Measurements from ENCODE around the gene KNG1.
A peak's percentile ranks its signal among the peaks of the same experiment; 100 is the strongest.

Gene KNG1

DNA sequence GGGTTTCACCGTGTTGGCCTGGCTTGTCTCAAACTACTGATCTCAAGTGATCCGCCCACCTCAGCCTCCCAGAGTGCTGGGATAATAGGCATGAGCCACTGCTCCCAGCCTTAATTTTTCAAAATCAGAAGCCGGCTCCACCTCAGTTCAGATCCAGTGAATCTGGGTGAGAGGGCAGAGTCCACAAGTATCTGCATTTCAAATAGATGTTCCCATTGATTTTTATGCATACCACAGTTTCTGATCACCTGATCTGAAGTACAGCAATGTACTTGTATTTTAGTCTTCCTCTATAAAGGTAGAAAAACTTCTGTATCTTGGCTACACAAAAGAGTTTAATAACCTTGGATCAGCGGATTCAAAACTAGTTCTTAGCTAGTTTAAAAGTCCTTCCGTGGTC lies 62.0 kb downstream of the KNG1 start:
- no peak for DNase-seq (ENCODE audit: low spot score)

DNA sequence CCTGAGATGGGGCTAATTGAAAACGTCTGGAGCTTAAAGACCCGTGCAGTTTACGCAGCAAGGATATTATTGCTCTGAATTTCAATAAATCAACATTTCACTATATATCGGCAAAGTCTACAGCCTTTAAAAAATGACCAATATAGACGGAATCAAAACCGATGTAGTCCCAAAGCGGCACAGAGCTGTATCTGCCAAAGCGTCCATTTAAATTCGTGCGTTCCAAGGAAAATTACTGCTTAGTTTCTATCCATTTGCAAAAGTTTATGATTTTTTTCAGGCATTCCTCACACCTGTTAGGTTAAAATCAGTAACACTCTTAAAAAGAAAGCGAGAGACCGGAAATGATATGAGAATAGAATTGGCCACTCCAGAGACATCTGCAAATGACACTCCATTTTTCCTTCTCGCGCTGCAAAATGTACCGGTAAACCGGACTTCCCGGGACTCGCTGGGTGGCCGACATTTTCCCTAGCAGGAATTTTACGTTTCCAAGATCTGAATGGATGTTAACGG lies 65.4 kb downstream of the KNG1 start:
- no peak for DNase-seq (ENCODE audit: low spot score)

DNA sequence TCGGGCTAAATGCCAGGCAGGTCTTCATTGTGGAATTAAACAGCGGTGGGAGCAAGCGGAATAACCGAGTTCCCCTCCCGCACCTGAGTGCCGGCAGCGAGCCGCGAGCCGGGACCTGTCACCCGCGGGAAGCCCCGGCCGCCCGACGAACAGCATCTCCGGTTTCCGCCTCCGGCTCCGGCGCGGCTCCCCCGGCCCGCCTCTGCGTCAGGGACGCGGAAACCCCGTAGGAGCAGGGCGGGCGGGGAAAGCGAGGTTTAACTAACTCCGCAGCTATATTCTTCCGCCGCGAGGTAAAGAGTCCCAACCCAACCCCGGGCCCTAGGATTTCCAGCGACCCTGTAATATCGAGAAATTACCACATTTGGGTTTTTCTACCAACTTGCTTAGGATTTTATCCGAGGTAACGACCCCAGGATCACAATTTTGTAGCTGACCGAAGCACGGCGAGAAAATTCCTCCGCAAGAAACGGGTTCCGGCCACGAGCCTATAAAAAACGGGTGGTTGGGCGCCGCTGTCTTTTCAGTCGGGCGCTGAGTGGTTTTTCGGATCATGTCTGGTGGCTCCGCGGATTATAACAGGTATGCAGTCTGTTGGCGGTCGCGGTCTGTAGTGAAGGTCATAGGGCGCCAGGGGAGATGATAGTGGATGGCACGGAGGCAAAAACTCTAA lies 66.0 kb downstream of the KNG1 start, which contains the start of gene EIF4A2:
TSS of gene EIF4A2 (plus strand) at position 520 of the 673 bp plus-strand sequence. CDS start at position 554, 34 bp downstream.
- DNase-seq (ENCODE audit: low spot score): peak; percentile 92

DNA sequence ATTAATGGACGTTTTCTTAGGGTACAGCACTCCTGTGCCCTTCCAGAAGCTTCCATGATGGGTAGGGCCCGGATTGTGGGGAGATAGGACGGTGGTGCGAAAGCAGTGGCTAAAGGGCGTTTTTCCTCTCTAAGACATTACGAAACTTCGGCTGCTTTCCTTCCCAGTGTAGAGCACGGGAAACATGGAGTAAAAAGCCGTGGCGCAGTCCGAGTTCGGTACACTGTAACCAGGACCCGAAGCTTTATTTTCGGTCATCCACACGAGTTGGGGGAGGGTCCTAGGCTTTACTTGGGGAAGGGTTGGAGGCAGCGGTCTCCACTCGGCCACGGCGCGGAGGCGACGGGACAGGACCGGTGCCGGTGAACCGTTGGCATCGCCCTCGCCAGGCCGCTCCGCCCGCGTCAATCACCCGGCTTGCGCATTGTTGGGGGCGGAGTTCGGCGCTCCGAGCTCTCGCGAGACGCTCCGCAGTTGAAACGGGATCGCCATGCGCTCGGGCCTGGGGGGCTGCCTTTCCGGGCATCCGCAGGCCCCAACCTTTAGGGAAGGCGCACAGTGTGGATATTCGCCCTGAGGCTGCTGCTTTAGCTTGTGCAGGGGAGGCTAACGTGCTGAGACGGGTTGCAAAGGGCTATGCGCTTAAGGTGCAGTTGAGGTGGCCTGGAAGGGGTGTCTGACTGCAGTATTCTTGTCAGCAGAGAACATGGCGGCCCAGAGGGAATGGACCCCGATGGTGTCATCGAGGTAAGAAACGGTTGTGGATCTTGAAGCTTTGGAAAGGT lies 66.8 kb downstream of the KNG1 start:
- peak; percentile 79 for DNase-seq (ENCODE audit: low spot score)

DNA sequence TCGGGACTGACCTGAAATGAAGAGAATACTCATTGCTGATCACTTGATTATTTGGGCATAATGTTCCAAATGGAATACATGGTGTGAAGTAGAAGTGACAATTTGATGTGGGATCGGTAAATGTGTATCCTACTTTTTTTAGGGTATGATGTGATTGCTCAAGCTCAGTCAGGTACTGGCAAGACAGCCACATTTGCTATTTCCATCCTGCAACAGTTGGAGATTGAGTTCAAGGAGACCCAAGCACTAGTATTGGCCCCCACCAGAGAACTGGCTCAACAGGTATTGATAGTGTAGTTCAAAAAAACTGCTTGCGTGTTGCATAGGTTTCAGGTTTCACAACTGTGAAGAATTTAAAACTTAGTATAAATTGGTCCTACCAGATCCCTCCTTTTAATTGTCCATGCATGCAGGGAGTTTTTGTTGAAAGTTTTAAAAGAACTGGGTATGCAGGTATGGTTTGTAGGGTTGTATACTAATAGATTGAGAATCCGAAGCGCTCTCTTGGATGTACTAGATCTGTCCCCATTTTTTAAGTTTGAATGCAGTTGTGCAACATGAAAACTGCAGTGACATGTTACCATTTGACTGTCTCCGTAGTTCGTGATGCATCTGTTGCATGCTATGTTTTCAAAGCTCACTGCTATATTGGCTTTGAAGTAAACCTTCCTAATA lies 67.8 kb downstream of the KNG1 start:
- DNase-seq (ENCODE audit: low spot score): no peak

DNA sequence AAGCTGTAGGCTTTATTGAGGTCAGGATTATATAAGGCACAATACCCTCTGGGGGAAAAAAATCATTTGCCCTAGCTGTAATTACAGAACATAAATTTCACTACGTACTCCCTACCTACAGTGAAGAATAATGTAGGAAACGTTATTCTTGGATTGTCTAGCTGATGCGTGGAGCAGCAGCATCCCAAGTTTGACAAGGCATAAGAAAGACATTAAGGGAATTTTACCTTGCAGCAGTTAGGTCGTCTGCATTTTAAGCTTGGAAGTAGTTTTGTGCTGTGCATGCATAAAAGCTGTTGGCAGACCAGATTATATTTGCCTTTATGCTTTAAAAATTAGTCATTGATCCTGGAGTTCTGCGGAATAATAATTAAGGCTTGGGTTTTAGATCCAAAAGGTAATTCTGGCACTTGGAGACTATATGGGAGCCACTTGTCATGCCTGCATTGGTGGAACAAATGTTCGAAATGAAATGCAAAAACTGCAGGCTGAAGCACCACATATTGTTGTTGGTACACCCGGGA lies 68.4 kb downstream of the KNG1 start:
- DNase-seq (ENCODE audit: low spot score): no peak

DNA sequence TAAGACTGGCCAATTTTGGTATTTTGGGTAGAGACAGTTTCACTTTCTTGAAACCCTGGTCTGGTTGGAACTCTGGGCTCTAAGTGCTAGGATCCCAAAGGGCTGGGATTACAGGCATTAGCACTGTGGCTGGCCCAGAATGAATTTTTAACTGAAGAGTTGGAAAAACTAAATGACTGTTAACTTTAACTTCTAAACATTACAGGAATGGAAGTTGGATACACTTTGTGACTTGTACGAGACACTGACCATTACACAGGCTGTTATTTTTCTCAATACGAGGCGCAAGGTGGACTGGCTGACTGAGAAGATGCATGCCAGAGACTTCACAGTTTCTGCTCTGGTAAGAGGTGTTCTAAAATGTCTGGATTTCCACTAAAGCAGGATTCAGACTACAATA lies 69.8 kb downstream of the KNG1 start:
- DNase-seq (ENCODE audit: low spot score): no peak

DNA sequence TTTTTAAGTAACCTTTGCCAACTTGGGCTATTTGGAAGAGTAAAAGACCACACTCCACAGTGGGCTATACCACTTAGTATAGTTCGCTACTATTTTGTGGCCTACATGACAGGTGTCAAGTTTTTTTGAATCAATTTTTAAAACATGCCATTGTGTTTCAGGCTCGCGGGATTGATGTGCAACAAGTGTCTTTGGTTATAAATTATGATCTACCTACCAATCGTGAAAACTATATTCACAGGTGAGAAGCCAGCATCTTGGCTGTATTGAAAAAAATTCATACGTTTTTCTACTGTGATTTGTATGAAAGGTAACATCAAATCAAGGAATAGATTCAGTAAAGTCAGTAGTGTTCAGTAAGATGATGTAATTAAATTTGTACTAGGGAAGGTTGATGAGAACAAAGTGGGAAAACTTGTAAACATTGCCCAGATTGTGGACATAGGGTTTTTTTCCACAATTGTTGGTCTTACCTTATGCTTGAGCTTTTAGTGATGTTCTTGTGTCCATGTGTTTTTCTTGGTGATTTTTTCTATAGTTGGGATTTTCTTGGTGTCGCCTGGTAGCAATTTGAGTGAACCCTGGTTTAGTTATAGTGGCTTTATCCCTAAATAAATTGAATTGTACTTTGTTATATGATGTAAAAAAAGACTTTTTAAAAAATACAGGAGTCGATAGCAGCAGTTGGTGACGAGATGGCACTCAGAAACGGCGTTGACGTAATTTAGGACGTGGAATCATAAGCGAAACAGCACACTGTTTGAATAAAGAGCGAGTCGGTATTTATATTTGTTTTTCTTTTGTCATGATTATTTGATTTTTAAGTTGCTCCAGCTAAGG lies 70.7 kb downstream of the KNG1 start:
- DNase-seq (ENCODE audit: low spot score): no peak

DNA sequence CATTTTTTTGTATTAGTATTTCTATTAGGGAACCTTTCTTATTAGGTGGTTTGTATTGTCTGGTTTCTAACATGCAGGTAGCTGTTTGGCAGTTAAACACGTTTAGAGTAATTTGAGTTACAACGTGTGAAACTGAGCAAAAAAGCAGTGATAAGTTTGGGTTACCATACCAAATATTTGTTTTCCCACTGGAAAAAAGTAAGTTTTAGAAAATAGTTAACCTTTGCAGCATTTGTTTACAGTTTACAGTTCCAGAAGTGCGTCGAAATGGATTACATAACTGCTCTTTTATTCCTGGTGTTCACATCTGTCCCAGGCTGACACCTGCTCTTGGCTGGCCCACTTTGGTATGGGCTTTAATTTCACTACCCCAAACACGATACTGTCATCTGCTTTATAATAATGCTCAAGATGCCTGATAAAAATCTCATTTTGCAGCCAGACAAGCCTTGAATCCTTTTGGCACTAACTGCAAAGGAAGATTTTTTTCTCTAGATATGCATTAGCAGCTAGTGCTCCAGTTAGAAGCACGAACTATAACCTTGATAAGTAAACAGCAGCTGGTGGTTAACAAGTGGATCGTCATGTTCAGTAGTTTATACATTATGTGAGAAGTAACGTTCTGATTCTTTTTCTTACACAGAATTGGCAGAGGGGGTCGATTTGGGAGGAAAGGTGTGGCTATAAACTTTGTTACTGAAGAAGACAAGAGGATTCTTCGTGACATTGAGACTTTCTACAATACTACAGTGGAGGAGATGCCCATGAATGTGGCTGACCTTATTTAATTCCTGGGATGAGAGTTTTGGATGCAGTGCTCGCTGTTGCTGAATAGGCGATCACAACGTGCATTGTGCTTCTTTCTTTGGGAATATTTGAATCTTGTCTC lies 71.6 kb downstream of the KNG1 start:
- no peak for DNase-seq (ENCODE audit: low spot score)

DNA sequence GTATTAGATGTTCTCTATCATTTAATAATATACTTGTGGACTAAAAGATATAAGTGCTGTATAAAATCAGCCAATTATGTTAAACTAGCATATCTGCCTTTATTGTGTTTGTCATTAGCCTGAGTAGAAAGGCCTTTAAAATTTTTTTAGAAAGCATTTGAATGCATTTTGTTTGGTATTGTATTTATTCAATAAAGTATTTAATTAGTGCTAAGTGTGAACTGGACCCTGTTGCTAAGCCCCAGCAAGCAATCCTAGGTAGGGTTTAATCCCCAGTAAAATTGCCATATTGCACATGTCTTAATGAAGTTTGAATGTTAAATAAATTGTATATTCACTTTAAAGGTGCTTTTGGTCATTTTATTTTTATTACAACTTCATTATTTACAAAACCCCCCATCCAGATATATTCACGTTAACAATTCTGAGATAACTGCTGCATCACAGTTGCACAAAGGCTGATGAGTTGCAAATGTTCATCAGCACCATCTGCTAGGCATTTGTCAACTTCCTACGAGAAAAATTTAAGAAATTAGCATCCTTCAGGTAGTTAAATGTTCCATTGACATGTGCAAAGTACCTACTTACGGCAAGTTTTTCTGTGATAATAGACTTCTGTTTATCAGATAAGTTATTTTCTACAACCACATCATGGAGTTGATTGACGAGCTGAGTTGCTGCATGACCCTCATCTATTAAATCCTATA lies 72.5 kb downstream of the KNG1 start:
- DNase-seq (ENCODE audit: low spot score): no peak

DNA sequence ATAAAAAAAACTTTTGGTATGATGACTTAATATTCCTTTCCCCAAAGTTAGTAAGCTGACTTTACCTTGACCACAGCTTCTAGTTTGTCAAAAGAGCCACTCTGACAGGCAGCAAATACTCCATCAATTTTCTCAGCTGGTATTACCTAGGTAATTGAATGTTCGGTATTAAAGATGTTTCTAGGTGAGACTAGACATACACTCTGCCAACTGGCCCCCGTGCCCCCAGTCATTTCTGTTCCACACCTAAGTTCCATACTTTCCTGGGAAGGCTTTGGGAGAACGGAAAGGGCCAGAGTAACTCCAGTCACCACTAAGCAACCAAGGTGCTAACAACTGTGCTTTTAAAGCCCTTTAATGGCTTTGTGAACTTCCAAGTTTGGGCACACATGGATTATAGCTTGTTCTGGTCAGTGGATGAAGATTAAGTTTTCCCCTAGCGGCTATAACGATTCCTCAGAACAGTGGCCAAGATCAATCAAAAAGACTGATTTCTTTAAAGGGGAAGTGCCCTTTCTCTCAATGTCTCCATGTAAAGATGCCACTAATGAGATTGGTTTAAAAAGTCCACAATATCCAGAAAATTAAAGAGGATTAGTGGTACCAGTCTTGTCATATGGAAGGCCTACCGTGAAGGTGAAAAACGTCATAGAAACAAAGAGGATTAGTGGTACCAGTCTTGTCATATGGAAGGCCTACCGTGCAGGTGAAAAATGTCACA lies 73.3 kb downstream of the KNG1 start:
- DNase-seq (ENCODE audit: low spot score): no peak
